Epithelial cell of prostate (primary cell): ENCODE measurements around the gene ANO4.
"Not testable (repeated sequence)": the region's sequence is repeated elsewhere in the genome, so short reads cannot be mapped to it uniquely, and the experiment has no call there.

Experiments used
- DNase-seq: peaks from one replicate; pipeline ENCODE4 v3.0.0-alpha.2; 2011; ENCODE audit warnings: low read depth, low spot score
- H3K27ac ChIP-seq: fragments of 450-650 bp; 2 replicates; pipeline ENCODE4 v1.5.1; 2017; ENCODE audit warnings: mild to moderate bottlenecking

ANO4 gene

GRCh38 chr12:101127521-101128219 is 333.1 kb downstream of the ANO4 start:
- no peak overlapping the region for H3K27ac ChIP-seq
- no peak for DNase-seq

GRCh38 chr12:101145777-101146431 is 351.3 kb downstream of the ANO4 start:
- H3K27ac ChIP-seq, DNase-seq: not testable (repeated sequence)

- H3K27ac ChIP-seq = no peak overlapping the region
- DNase-seq = peak; percentile 34
These were observed 370.7 kb downstream of the ANO4 start for GRCh38 chr12:101165319-101165718.

GRCh38 chr12:101166866-101167265 is 372.3 kb downstream of the ANO4 start:
- no peak overlapping the region for H3K27ac ChIP-seq
- DNase-seq = no peak

- no peak for DNase-seq
- no peak overlapping the region for H3K27ac ChIP-seq
These were observed 373.4 kb downstream of the ANO4 start for GRCh38 chr12:101168001-101168400.

- no peak overlapping the region for H3K27ac ChIP-seq
- no peak for DNase-seq
These were observed 377.7 kb downstream of the ANO4 start for GRCh38 chr12:101172316-101172715.

GRCh38 chr12:101173197-101173749 is 378.7 kb downstream of the ANO4 start:
- no peak overlapping the region for H3K27ac ChIP-seq
- DNase-seq = no peak

- no peak overlapping the region for H3K27ac ChIP-seq
- no peak for DNase-seq
These were observed 380.0 kb downstream of the ANO4 start for GRCh38 chr12:101174541-101174940.
